T-cell (primary cell): ENCODE results near the gene AGR2. TPM values are rescaled to one million over a fixed set of nuclear protein-coding genes. Genes with fewer than 3 reads are reported as not detected.

Experiments used
- ATAC-seq, 4 experiments: fragments of 200-7000 bp in 3 of 4; fragments of 150-1000 bp in 1 of 4; cut with Tn5 transposase; replicated peaks in 1 of 4; 1 replicate in 3 of 4; 2 replicates in 1 of 4; pipeline ENCODE4 v1.10.0; 2021; ENCODE audit warnings: moderate library complexity in 3 of 4, mild to moderate bottlenecking in 2 of 4, moderate number of reproducible peaks in 1 of 4
- CTCF ChIA-PET, 2 donors: fragments of 300-600 bp; sonication (Branson Sonifier 250); formaldehyde crosslinking; loops; one replicate each; lab custom pipeline; 2022; ENCODE audit warnings: antibody characterized with exemption in 2 of 2; lab: Charles Lee
- POLR2A ChIA-PET, 2 donors: fragments of 300-600 bp; sonication (Branson Sonifier 250); formaldehyde crosslinking; loops; one replicate each; lab custom pipeline; 2022; ENCODE audit warnings: antibody characterized with exemption in 2 of 2; lab: Charles Lee
- DNase-seq, 35 experiments: peaks; one replicate each; pipeline versions ENCODE4 v3.0.0 to v3.0.0-alpha.2; 2013 to 2023
- H3K27ac ChIP-seq: one replicate; pipeline ENCODE4 v1.5.1; 2013; ENCODE audit warnings: low read length
- H3K27me3 ChIP-seq, 2 experiments: replicated peaks in 1 of 2; 1 replicate in 1 of 2; 2 replicates in 1 of 2; pipeline versions ENCODE4 v1.6.1 to v1.7.0; 2013; ENCODE audit warnings: low read length in 1 of 2, mixed read lengths in 1 of 2; ENCODE audit not compliant: control insufficient read depth in 2 of 2, insufficient read depth in 2 of 2; ENCODE audit errors: extremely low read depth in 1 of 2
- H3K36me3 ChIP-seq, 2 donors: 1 replicate in 1 of 2; 2 replicates in 1 of 2; pipeline versions ENCODE4 v1.6.1 to v1.7.0; 2013; ENCODE audit warnings: low read length in 1 of 2; ENCODE audit not compliant: control insufficient read depth in 2 of 2, insufficient read depth in 1 of 2; ENCODE audit errors: extremely low read depth in 1 of 2
- H3K4me1 ChIP-seq, 2 experiments: 1 replicate in 1 of 2; 2 replicates in 1 of 2; pipeline versions ENCODE4 v1.6.1 to v1.7.0; 2013; ENCODE audit warnings: low read length in 2 of 2, mixed read lengths in 1 of 2; ENCODE audit not compliant: insufficient read depth in 2 of 2, control insufficient read depth in 1 of 2; ENCODE audit errors: extremely low read depth in 1 of 2
- H3K4me3 ChIP-seq, 2 donors: 1 replicate in 1 of 2; 2 replicates in 1 of 2; pipeline versions ENCODE4 v1.5.1 to v1.7.0; 2013; ENCODE audit warnings: mild to moderate bottlenecking in 2 of 2, low read length in 1 of 2, moderate library complexity in 1 of 2; ENCODE audit not compliant: control insufficient read depth in 1 of 2; ENCODE audit errors: extremely low read depth in 1 of 2
- H3K9me3 ChIP-seq: 2 replicates; pipeline ENCODE4 v1.7.0; 2013
- H3K27ac Mint-ChIP-seq, 2 donors: one replicate each; pipeline ENCODE4 v1.8.0; 2020 to 2021; ENCODE audit warnings: mild to moderate bottlenecking in 2 of 2, mixed read lengths in 2 of 2
- H3K27me3 Mint-ChIP-seq, 2 donors: one replicate each; pipeline ENCODE4 v1.8.0; 2021 to 2022; ENCODE audit warnings: mixed read lengths in 2 of 2
- H3K36me3 Mint-ChIP-seq: one replicate; pipeline ENCODE4 v1.8.0; 2021; ENCODE audit warnings: mixed read lengths
- H3K4me1 Mint-ChIP-seq, 3 donors: one replicate each; pipeline ENCODE4 v1.8.0; 2020 to 2022; ENCODE audit warnings: mixed read lengths in 3 of 3, mild to moderate bottlenecking in 1 of 3
- H3K4me3 Mint-ChIP-seq, 3 donors: one replicate each; pipeline ENCODE4 v1.8.0; 2020 to 2022; ENCODE audit warnings: mild to moderate bottlenecking in 3 of 3, mixed read lengths in 3 of 3, moderate library complexity in 3 of 3
- H3K9me3 Mint-ChIP-seq, 3 donors: one replicate each; pipeline ENCODE4 v1.8.0; 2020 to 2022; ENCODE audit warnings: mixed read lengths in 3 of 3
- WGBS: methylation state at CpG from one replicate; pipeline ENCODE4 v1.1.5; 2013; ENCODE audit warnings: missing lambda C conversion rate; ENCODE audit not compliant: insufficient coverage; 5-methylcytosine and 5-hydroxymethylcytosine counted together
- total RNA-seq, 35 experiments: library from RNA in 6 of 35; stranded (reverse) in 6 of 35; fragments of 120-200 nt in 1 of 35; gene quantifications; one replicate each; pipeline versions ENCODE4 v1.2.1 to v1.2.4 and lab custom pipeline; 2013 to 2026

Gene AGR2
- total RNA-seq, 5 donors from 2014 or later (not counting 1 experiment from before 2014, with no cell fraction given) = 1.4 to 3.0 (median 2.5) TPM; not detected in 2

DNA sequence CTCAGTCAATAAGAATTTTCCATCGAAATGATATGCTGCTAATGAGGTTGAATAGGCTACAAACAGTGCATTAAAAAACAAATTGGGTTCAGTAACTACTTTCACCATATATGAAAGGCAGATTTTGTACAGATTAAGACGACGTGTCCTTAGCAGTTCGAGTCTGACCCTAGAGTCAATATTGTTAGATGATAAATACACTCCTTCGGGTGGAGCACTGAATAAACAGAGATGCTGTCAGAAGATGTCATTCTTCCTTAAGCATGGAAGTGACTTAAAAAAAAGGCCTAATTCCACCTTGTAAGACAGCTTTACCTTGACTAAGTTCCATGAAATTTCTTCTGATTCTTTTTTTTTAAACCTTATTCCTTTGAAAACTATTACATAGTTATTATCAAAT, 5.8 kb upstream of the AGR2 start:
- Mint-ChIP-seq H3K27me3 (peaks cover 5 to 18% of the 10 kb centered on the region in 2 donors), H3K4me3 (no peak overlapping the region), H3K9me3 (no peaks in the 10 kb centered on the region), H3K36me3 (no peaks in the 10 kb centered on the region), H3K4me1 (no peaks in the 10 kb centered on the region), H3K27ac (no peak overlapping the region)
- 62% methylated on average over 2 of the region's 5 CpGs for WGBS
- Histone ChIP-seq H3K9me3 (no peaks in the 10 kb centered on the region), H3K4me1 (no peaks in the 10 kb centered on the region), H3K27ac (no peak overlapping the region), H3K4me3 (no peak overlapping the region), H3K36me3 (no peaks in the 10 kb centered on the region), H3K27me3 (peaks cover 0 to 2% of the 10 kb centered on the region in 2 experiments)
- CTCF ChIA-PET = no interaction called here
- POLR2A ChIA-PET = no interaction called here
- ATAC-seq (no peak), DNase-seq (no peak)

DNA sequence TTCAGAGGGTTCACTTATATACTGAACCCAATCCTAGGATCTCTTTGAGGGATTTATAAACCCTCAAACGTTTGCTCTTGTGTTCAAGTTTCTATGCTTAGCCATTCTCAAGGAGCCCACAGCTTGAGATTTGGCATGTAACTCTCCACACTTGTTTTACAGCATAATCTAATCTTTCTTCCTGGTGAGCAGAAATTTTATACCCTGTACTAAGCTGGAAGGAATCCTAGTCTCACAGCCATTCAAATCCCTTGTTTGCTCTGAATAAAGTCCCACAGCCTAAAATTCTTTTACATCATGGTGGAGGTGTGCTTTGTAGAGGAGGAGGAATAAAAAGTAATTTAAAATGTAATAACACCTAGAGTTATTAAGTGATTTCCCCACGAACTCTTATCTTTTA, 5.3 kb upstream of the AGR2 start:
- H3K36me3 Mint-ChIP-seq = no peaks in the 10 kb centered on the region
- Histone ChIP-seq H3K4me1 (no peaks in the 10 kb centered on the region), H3K27ac (no peak overlapping the region), H3K4me3 (no peak overlapping the region), H3K27me3 (peaks cover 0 to 1% of the 10 kb centered on the region in 2 experiments), H3K9me3 (no peaks in the 10 kb centered on the region), H3K36me3 (no peaks in the 10 kb centered on the region)
- ATAC-seq (no peak), DNase-seq (no peak)
- ChIA-PET POLR2A (no interaction called here), CTCF (no interaction called here)
- no peak overlapping the region for H3K4me3 Mint-ChIP-seq
- H3K27ac Mint-ChIP-seq = no peak overlapping the region
- 0% methylated on average over 1 of the region's 2 CpGs for WGBS
- peaks cover 4 to 18% of the 10 kb centered on the region in 2 donors for H3K27me3 Mint-ChIP-seq
- H3K9me3 Mint-ChIP-seq = no peaks in the 10 kb centered on the region
- H3K4me1 Mint-ChIP-seq = no peaks in the 10 kb centered on the region

DNA sequence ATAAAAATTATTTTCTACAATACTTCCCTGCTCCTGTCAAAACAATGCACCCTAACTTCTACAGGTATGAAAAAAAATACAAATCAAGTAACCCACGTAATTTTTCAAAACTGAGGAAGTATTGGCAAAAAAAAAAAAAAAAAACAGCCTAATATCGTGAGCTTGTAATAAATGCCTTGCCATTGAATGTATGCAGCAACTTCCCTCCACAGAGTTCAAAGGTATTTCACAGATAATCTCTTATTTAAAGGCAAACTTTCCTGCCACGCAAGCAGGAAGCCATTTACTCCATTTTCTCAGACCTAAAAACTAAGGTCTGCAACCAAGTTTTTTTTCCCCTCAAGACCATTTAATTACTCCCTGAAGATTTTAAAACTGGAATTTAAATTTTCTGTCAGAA, 642 bp upstream of the AGR2 start:
- POLR2A ChIA-PET = no interaction called here
- Mint-ChIP-seq H3K27ac (no peak overlapping the region), H3K4me1 (no peaks in the 10 kb centered on the region), H3K27me3 (peaks cover 4 to 11% of the 10 kb centered on the region in 2 donors), H3K4me3 (no peak overlapping the region), H3K9me3 (no peaks in the 10 kb centered on the region), H3K36me3 (no peaks in the 10 kb centered on the region)
- no peaks in the 10 kb centered on the region for H3K4me1 ChIP-seq
- no peak for ATAC-seq
- no peak for DNase-seq
- no peaks in the 10 kb centered on the region for H3K9me3 ChIP-seq
- no peaks in the 10 kb centered on the region for H3K27me3 ChIP-seq
- no peaks in the 10 kb centered on the region for H3K36me3 ChIP-seq
- 67% methylated on average over 3 of the region's 3 CpGs for WGBS
- H3K27ac ChIP-seq = no peak overlapping the region
- H3K4me3 ChIP-seq = no peak overlapping the region
- CTCF ChIA-PET = interaction anchor here in 1 of 2 donors (0.6 to 0.7 kb wide), 2 partner anchors 197 to 600 kb away, joined by 3 to 4 read pairs; no protein-coding TSS in a partner anchor

DNA sequence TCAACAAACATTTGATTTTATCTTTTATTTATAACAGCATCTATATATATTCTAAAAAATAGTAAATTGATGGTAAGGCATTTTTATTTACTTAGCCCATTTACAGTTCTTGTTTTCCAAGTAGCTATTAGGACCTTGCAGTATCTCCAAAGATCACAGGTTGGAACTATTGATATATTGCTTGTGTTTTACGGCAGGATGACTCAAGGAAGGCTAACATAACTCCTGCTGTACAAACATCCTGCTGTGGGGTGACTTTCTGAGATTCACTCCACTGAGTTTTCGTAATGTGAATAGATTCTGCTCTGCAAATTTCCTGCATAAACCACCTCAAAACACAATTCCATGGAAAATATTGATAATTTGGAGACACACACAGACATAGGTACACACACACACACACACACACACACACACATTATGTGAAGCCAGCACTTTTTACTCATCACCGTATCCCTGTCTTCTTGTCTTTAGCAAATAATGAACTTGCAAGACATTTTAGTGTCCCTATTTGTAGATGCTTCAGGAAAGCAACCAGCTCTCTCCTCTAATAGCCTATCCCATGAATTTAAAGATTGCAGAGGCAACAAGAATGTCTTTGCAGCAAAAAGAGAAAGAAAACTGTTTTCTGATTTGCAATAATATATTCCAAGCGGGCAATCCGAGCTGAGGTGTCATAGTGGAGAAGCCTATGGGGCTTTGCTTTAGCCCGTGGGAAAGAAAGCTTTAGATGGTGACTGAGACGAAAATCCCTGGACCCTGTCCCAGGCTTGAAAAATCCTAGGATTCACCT, 722 bp downstream of the AGR2 start:
- Mint-ChIP-seq H3K36me3 (no peaks in the 10 kb centered on the region), H3K27me3 (peaks cover 4 to 11% of the 10 kb centered on the region in 2 donors), H3K4me1 (no peaks in the 10 kb centered on the region), H3K4me3 (no peak overlapping the region), H3K27ac (no peak overlapping the region), H3K9me3 (no peaks in the 10 kb centered on the region)
- Histone ChIP-seq H3K27ac (no peak overlapping the region), H3K4me1 (no peaks in the 10 kb centered on the region), H3K9me3 (no peaks in the 10 kb centered on the region), H3K36me3 (no peaks in the 10 kb centered on the region), H3K4me3 (no peak overlapping the region), H3K27me3 (no peaks in the 10 kb centered on the region)
- no peak for DNase-seq
- ATAC-seq = no peak
- WGBS = 85% methylated on average over 3 of the region's 7 CpGs
- CTCF ChIA-PET = no interaction called here
- POLR2A ChIA-PET = no interaction called here

DNA sequence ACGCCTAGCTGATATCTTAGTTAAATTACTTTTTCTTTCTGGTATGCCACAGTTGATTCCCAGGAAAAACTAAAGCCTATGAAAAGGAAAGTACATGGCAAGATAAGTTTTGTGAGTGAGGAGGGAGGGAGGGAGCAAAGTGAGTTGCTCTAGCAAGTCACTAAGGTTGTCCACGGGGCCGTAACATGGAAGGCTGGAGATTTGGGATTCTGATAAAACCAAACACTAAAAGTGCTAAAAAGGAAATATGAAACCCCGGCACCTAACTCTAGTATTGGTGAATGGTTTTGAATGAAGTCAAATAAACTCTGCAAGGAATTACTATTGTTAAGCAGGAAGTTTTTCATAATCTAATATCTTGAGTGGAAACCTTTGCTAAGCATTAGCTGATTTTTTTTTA, 1.7 kb downstream of the AGR2 start:
- Mint-ChIP-seq H3K36me3 (no peaks in the 10 kb centered on the region), H3K27ac (no peak overlapping the region), H3K27me3 (peaks cover 4 to 11% of the 10 kb centered on the region in 2 donors), H3K9me3 (no peaks in the 10 kb centered on the region), H3K4me3 (no peak overlapping the region), H3K4me1 (no peaks in the 10 kb centered on the region)
- ATAC-seq (no peak), DNase-seq (no peak)
- Histone ChIP-seq H3K9me3 (no peaks in the 10 kb centered on the region), H3K4me1 (no peaks in the 10 kb centered on the region), H3K36me3 (no peaks in the 10 kb centered on the region), H3K4me3 (no peak overlapping the region), H3K27ac (no peak overlapping the region), H3K27me3 (peaks cover 0 to 2% of the 10 kb centered on the region in 2 experiments)
- ChIA-PET POLR2A (no interaction called here), CTCF (interaction anchor here in 1 of 2 donors (0.6 kb wide), 1 partner anchor 108 kb away, joined by 3 read pairs; no protein-coding TSS in a partner anchor)
- WGBS = 95% methylated on average over 4 of the region's 4 CpGs

DNA sequence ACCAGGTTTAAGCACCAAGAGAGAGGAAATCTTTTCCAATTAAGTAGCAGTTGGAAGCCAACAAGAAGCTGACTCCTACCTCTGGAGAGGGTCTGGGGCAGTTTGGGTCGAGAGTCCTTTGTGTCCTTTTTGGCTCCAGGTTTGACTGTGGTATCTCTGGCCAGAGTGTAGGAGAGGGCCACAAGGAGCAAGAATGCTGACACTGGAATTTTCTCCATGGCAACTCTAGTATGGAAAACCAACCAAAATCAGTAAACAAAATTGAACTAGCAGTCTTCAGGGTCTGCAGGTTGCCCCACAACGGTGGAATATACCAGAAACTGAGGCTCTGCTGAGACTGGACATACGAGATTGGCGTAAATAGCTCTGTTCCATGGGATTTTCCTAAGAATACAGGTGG, 3.2 kb downstream of the AGR2 start:
- ATAC-seq = no peak
- Mint-ChIP-seq H3K4me1 (no peaks in the 10 kb centered on the region), H3K36me3 (no peaks in the 10 kb centered on the region), H3K9me3 (no peaks in the 10 kb centered on the region), H3K4me3 (no peak overlapping the region), H3K27ac (no peak overlapping the region), H3K27me3 (peaks cover 4% of the 10 kb centered on the region in 2 donors)
- Histone ChIP-seq H3K4me3 (no peak overlapping the region), H3K27me3 (peaks cover 0 to 3% of the 10 kb centered on the region in 2 experiments), H3K27ac (no peak overlapping the region), H3K36me3 (no peaks in the 10 kb centered on the region), H3K4me1 (no peaks in the 10 kb centered on the region), H3K9me3 (no peaks in the 10 kb centered on the region)
- ChIA-PET POLR2A (no interaction called here), CTCF (interaction anchor here (0.6 to 0.9 kb wide), 2 partner anchors 40 to 117 kb away, joined by 3 to 4 read pairs; no protein-coding TSS in a partner anchor)
- no peak for DNase-seq
- 70% methylated on average over 3 of the region's 4 CpGs for WGBS
